Caco-2 (cell line): ENCODE measurements around the gene CIC. TPM values are rescaled to one million over a fixed set of nuclear protein-coding genes. Genes with fewer than 3 reads are reported as not detected.

ENCODE experiments used
- BruUV-seq: library from RNA; stranded (reverse); fragments of 400-500 nt; replicated peaks from 2 replicates; lab custom pipeline; 2021; lab: Mats Ljungman, UMichigan
- CTCF ChIA-PET: fragments of 300-600 bp; sonication (Branson Sonifier 250); formaldehyde crosslinking; loops from one replicate; lab custom pipeline; 2022; ENCODE audit warnings: antibody characterized with exemption; lab: Charles Lee
- POLR2A ChIA-PET: fragments of 300-600 bp; sonication (Branson Sonifier 250); formaldehyde crosslinking; loops from one replicate; lab custom pipeline; 2022; ENCODE audit warnings: antibody characterized with exemption; lab: Charles Lee
- DNase-seq, 2 experiments: peaks; one replicate each; pipeline versions ENCODE4 v3.0.0 to v3.0.0-alpha.2; 2020 to 2022
- H3K27me3 ChIP-seq: replicated peaks from 2 replicates; pipeline ENCODE4 v1.6.0; 2011; ENCODE audit warnings: low read length; ENCODE audit not compliant: control insufficient read depth, insufficient read depth
- H3K36me3 ChIP-seq: 2 replicates; pipeline ENCODE4 v1.5.1; 2011; ENCODE audit warnings: low read length; ENCODE audit not compliant: control insufficient read depth, insufficient read depth
- H3K4me1 ChIP-seq: fragments of 250-450 bp; sonication (Bioruptor Pico); 2 replicates; pipeline ENCODE4 v1.5.1; 2020; ENCODE audit warnings: mild to moderate bottlenecking
- H3K4me3 ChIP-seq: 2 replicates; pipeline ENCODE4 v1.5.1; 2011; ENCODE audit warnings: low read depth, mild to moderate bottlenecking, control low read depth, low read length
- H3K9me3 ChIP-seq: fragments of 250-450 bp; sonication (Bioruptor Pico); 2 replicates; pipeline ENCODE4 v1.5.1; 2020; ENCODE audit warnings: mild to moderate bottlenecking, moderate library complexity
- H3K27ac Mint-ChIP-seq: one replicate; pipeline ENCODE4 v1.8.0; 2022; ENCODE audit warnings: mixed read lengths; ENCODE audit not compliant: unreplicated experiment
- H3K27me3 Mint-ChIP-seq: one replicate; pipeline ENCODE4 v1.8.0; 2022; ENCODE audit warnings: mixed read lengths; ENCODE audit not compliant: insufficient read depth, unreplicated experiment
- H3K36me3 Mint-ChIP-seq: one replicate; pipeline ENCODE4 v1.8.0; 2022; ENCODE audit warnings: mild to moderate bottlenecking, mixed read lengths; ENCODE audit not compliant: insufficient read depth, unreplicated experiment
- H3K4me1 Mint-ChIP-seq: one replicate; pipeline ENCODE4 v1.8.0; 2022; ENCODE audit warnings: low read depth, mixed read lengths; ENCODE audit not compliant: unreplicated experiment
- H3K4me3 Mint-ChIP-seq: one replicate; pipeline ENCODE4 v1.8.0; 2022; ENCODE audit warnings: mild to moderate bottlenecking, moderate library complexity, mixed read lengths; ENCODE audit not compliant: unreplicated experiment
- H3K9me3 Mint-ChIP-seq: one replicate; pipeline ENCODE4 v1.8.0; 2022; ENCODE audit warnings: mixed read lengths; ENCODE audit not compliant: unreplicated experiment
- CTCF ChIP-seq, 2 experiments: fragments of 200-600 bp in 1 of 2; IDR thresholded peaks; 1 replicate in 1 of 2; 2 replicates in 1 of 2; pipeline versions ENCODE4 v1.5.1 to v1.8.0; 2011 to 2022; ENCODE audit warnings: antibody characterized with exemption in 1 of 2, control low read depth in 1 of 2, inconsistent platforms in 1 of 2, low read depth in 1 of 2, low read length in 1 of 2, mild to moderate bottlenecking in 1 of 2, moderate library complexity in 1 of 2; ENCODE audit not compliant: insufficient read depth in 1 of 2, severe bottlenecking in 1 of 2, unreplicated experiment in 1 of 2
- intact Hi-C: fragments of 100-400 bp; cut with micrococcal nuclease; formaldehyde crosslinking; loops from one replicate; pipeline ENCODE4 v1.10.0; 2022; ENCODE audit not compliant: unreplicated experiment
- total RNA-seq: library from RNA; stranded (reverse); gene quantifications from 2 replicates; pipeline ENCODE4 v1.2.3, GENCODE V29; 2022

The CIC gene
- total RNA-seq, 1 experiment from 2014 or later: 47.8 TPM

GRCh38 chr19:42332059-42332458 is 63.0 kb downstream of the CIC start:
- no peak for TF ChIP-seq CTCF (IDR thresholded peaks at IDR 0.05; ENCODE audit: insufficient read depth in 1 of 2, low read depth in 1 of 2, low read length in 1 of 2, severe bottlenecking in 1 of 2, unreplicated experiment in 1 of 2)
- no peaks in the 10 kb centered on the region for H3K9me3 Mint-ChIP-seq
- ChIA-PET POLR2A (no interaction called here), CTCF (interaction anchor here (0.7 kb wide), 1 partner anchor 47 kb away, joined by 4 read pairs; no protein-coding TSS in a partner anchor)
- no peaks in the 10 kb centered on the region for H3K36me3 Mint-ChIP-seq
- no peaks in the 10 kb centered on the region for H3K4me1 ChIP-seq
- no peaks in the 10 kb centered on the region for H3K36me3 ChIP-seq
- H3K9me3 ChIP-seq: no peaks in the 10 kb centered on the region
- H3K27ac Mint-ChIP-seq: no peak overlapping the region
- no peak for DNase-seq
- peaks cover 9% of the 10 kb centered on the region for H3K4me1 Mint-ChIP-seq
- H3K4me3 ChIP-seq: no peak overlapping the region
- H3K27me3 Mint-ChIP-seq: no peaks in the 10 kb centered on the region
- BruUV-seq: no TSS peak
- no peak overlapping the region for H3K4me3 Mint-ChIP-seq
- intact Hi-C loops: no loop called here
- no peaks in the 10 kb centered on the region for H3K27me3 ChIP-seq

- Histone ChIP-seq H3K4me1 (no peaks in the 10 kb centered on the region), H3K27me3 (no peaks in the 10 kb centered on the region), H3K9me3 (no peaks in the 10 kb centered on the region), H3K4me3 (no peak overlapping the region), H3K36me3 (no peaks in the 10 kb centered on the region)
- ChIA-PET CTCF (no interaction called here), POLR2A (no interaction called here)
- H3K9me3 Mint-ChIP-seq: no peaks in the 10 kb centered on the region
- H3K36me3 Mint-ChIP-seq: no peaks in the 10 kb centered on the region
- no peak for DNase-seq
- no TSS peak for BruUV-seq
- no peak overlapping the region for H3K4me3 Mint-ChIP-seq
- intact Hi-C loops: no loop called here
- H3K27ac Mint-ChIP-seq: no peak overlapping the region
- no peak for TF ChIP-seq CTCF (IDR thresholded peaks at IDR 0.05; ENCODE audit: insufficient read depth in 1 of 2, low read depth in 1 of 2, low read length in 1 of 2, severe bottlenecking in 1 of 2, unreplicated experiment in 1 of 2)
- H3K4me1 Mint-ChIP-seq: no peaks in the 10 kb centered on the region
- no peaks in the 10 kb centered on the region for H3K27me3 Mint-ChIP-seq
Observed at GRCh38 chr19:42333018-42333417, 64.0 kb downstream of the CIC start.

GRCh38 chr19:42333975-42334696 is 65.1 kb downstream of the CIC start:
- H3K4me3 Mint-ChIP-seq: no peak overlapping the region
- no peak for TF ChIP-seq CTCF (IDR thresholded peaks at IDR 0.05; ENCODE audit: insufficient read depth in 1 of 2, low read depth in 1 of 2, low read length in 1 of 2, severe bottlenecking in 1 of 2, unreplicated experiment in 1 of 2)
- no peak overlapping the region for H3K4me3 ChIP-seq
- H3K36me3 ChIP-seq: no peaks in the 10 kb centered on the region
- no peaks in the 10 kb centered on the region for H3K36me3 Mint-ChIP-seq
- no peaks in the 10 kb centered on the region for H3K9me3 Mint-ChIP-seq
- H3K4me1 ChIP-seq: no peaks in the 10 kb centered on the region
- no peaks in the 10 kb centered on the region for H3K4me1 Mint-ChIP-seq
- no peaks in the 10 kb centered on the region for H3K27me3 Mint-ChIP-seq
- H3K27ac Mint-ChIP-seq: no peak overlapping the region
- BruUV-seq: no TSS peak
- no peaks in the 10 kb centered on the region for H3K9me3 ChIP-seq
- ChIA-PET CTCF (no interaction called here), POLR2A (no interaction called here)
- intact Hi-C loops: no loop called here
- DNase-seq: no peak
- no peaks in the 10 kb centered on the region for H3K27me3 ChIP-seq
